Esophagus (tissue), 2 donors: ENCODE results near the gene ACTBL2. TPM values are rescaled to one million over a fixed set of nuclear protein-coding genes. Genes with fewer than 3 reads are reported as not detected.
"Not testable (repeated sequence)": the region's sequence is repeated elsewhere in the genome, so short reads cannot be mapped to it uniquely, and the experiment has no call there.

ENCODE experiments used
- H3K27ac ChIP-seq, 2 donors: one replicate each; pipeline ENCODE4 v1.5.1; 2013; ENCODE audit warnings: low read depth in 2 of 2, mild to moderate bottlenecking in 2 of 2, inconsistent platforms in 1 of 2, low read length in 1 of 2, moderate library complexity in 1 of 2
- H3K27me3 ChIP-seq, 2 donors: one replicate each; pipeline ENCODE4 v1.6.1; 2013; ENCODE audit warnings: low read length in 2 of 2, control low read depth in 1 of 2, mild to moderate bottlenecking in 1 of 2; ENCODE audit not compliant: insufficient read depth in 2 of 2, control insufficient read depth in 1 of 2
- H3K36me3 ChIP-seq, 2 donors: one replicate each; pipeline ENCODE4 v1.6.1; 2013; ENCODE audit warnings: low read length in 1 of 2; ENCODE audit not compliant: control insufficient read depth in 2 of 2, insufficient read depth in 2 of 2
- H3K4me1 ChIP-seq, 2 donors: one replicate each; pipeline ENCODE4 v1.6.1; 2013; ENCODE audit warnings: low read length in 1 of 2; ENCODE audit not compliant: control insufficient read depth in 2 of 2, insufficient read depth in 2 of 2
- H3K4me3 ChIP-seq, 2 donors: one replicate each; pipeline ENCODE4 v1.5.1; 2013; ENCODE audit warnings: low read length in 2 of 2, mild to moderate bottlenecking in 2 of 2, low read depth in 1 of 2, moderate library complexity in 1 of 2
- H3K9me3 ChIP-seq, 2 donors: one replicate each; pipeline ENCODE4 v1.6.1; 2013; ENCODE audit warnings: mild to moderate bottlenecking in 2 of 2, low read depth in 1 of 2, low read length in 1 of 2, moderate library complexity in 1 of 2; ENCODE audit not compliant: control insufficient read depth in 2 of 2, insufficient read depth in 1 of 2
- WGBS, 2 donors: extraction: QIAGEN DNeasy Blood & Tissue Kit; methylation state at CpG; one replicate each; pipeline ENCODE4 v1.1.7; 2013; 5-methylcytosine and 5-hydroxymethylcytosine counted together
- polyA plus RNA-seq, 2 donors: library from polyadenylated mRNA; stranded (reverse); fragments of 200-250 nt; gene quantifications; one replicate each; pipeline ENCODE4 v1.2.3, GENCODE V29; 2013
- donor health status: healthy with polysubstance abuse.
- donor health status: Bipolar disorder and iron deficiency.

The ACTBL2 gene
- polyA plus RNA-seq = not detected

DNA sequence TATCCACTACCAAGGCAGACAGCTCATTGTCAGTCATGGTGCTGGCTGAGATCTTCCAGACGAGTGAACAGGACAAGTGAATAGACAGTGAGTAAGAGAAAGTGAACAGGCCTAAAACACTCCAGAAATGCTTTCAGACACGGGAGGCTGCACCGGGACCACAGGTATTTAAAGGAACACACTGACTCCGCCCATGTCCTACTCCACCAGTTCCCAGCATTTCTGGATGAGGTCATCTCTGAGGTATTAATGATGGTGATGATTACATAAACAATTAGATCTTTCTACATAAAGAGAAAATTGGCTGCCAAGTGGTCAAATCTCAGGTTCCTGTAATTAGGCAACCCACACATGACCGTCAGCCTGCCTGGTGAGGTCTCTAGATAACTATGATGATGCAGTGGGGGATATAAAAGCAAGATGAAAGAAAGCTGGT, at the start of gene ACTBL2:
ACTBL2 (minus strand) TSS at position 141 of the 436 bp plus-strand sequence; CDS start at position 37, 104 bp downstream.
- no peak within 1 kb of the TSS for H3K27ac ChIP-seq
- no peaks in the 10 kb centered on the region for H3K27me3 ChIP-seq
- WGBS, 2 donors = 70 to 72% methylated on average over 5 of the region's 5 CpGs
- no peaks in the 10 kb centered on the region for H3K4me1 ChIP-seq
- H3K9me3 ChIP-seq = peaks cover 0 to 3% of the 10 kb centered on the region in 2 donors
- no peaks in the 10 kb centered on the region for H3K36me3 ChIP-seq
- H3K4me3 ChIP-seq = no peak within 1 kb of the TSS

GRCh38 chr5:57531333-57531732, 48.7 kb upstream of the ACTBL2 start:
- no peak overlapping the region for H3K4me3 ChIP-seq
- no peaks in the 10 kb centered on the region for H3K9me3 ChIP-seq
- H3K27ac ChIP-seq = no peak overlapping the region
- no peaks in the 10 kb centered on the region for H3K4me1 ChIP-seq
- 52 to 86% methylated on average over 1 of the region's 1 CpG for WGBS, 2 donors
- no peaks in the 10 kb centered on the region for H3K36me3 ChIP-seq
- no peaks in the 10 kb centered on the region for H3K27me3 ChIP-seq

- Histone ChIP-seq H3K4me1 (no peaks in the 10 kb centered on the region), H3K27me3 (no peaks in the 10 kb centered on the region), H3K36me3 (no peaks in the 10 kb centered on the region), H3K4me3 (no peak overlapping the region), H3K27ac (no peak overlapping the region), H3K9me3 (no peaks in the 10 kb centered on the region)
- WGBS, 2 donors = 64 to 72% methylated on average over 4 of the region's 4 CpGs
Measured at GRCh38 chr5:57529864-57530263, 47.3 kb upstream of the ACTBL2 start.

DNA sequence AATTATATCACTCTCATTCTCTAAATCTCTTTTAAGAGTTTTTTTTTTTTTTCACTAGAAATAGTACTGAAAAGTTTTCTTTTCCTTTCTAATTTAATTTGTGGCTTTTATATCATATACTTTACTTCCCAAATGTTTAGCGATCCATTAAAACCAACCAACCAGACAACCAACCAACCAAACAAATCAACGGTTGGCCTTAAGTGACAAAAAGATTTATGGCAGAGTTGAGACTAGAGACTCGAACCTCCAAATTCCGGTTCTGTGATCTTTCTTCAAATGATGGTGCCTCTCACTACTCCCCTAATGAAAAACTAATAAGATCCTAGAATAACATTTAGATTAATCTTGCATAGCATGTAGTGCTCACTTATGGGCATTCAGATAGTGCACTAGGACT, 45.3 kb upstream of the ACTBL2 start:
- Histone ChIP-seq H3K4me1 (no peaks in the 10 kb centered on the region), H3K36me3 (no peaks in the 10 kb centered on the region), H3K27ac (no peak overlapping the region), H3K27me3 (no peaks in the 10 kb centered on the region), H3K9me3 (no peaks in the 10 kb centered on the region), H3K4me3 (no peak overlapping the region)
- WGBS, 2 donors = 66 to 82% methylated on average over 4 of the region's 4 CpGs

- Histone ChIP-seq H3K27me3 (no peaks in the 10 kb centered on the region), H3K4me3 (no peak overlapping the region), H3K4me1 (no peaks in the 10 kb centered on the region), H3K9me3 (peaks cover 0 to 3% of the 10 kb centered on the region in 2 donors), H3K36me3 (no peaks in the 10 kb centered on the region), H3K27ac (no peak overlapping the region)
- 61% methylated on average over 6 of the region's 6 CpGs for WGBS, 2 donors
Measured at GRCh38 chr5:57524348-57525060, 41.9 kb upstream of the ACTBL2 start.

GRCh38 chr5:57522477-57522876, 39.9 kb upstream of the ACTBL2 start:
- WGBS, 2 donors = 92 to 96% methylated on average over 4 of the region's 4 CpGs
- not testable (repeated sequence) for H3K4me1 ChIP-seq, H3K27ac ChIP-seq, H3K4me3 ChIP-seq, H3K36me3 ChIP-seq, H3K9me3 ChIP-seq, H3K27me3 ChIP-seq

- H3K36me3 ChIP-seq, H3K27me3 ChIP-seq, H3K9me3 ChIP-seq, H3K4me3 ChIP-seq, H3K27ac ChIP-seq, H3K4me1 ChIP-seq: not testable (repeated sequence)
- WGBS, 2 donors = 93 to 95% methylated on average over 17 of the region's 17 CpGs
Measured at GRCh38 chr5:57518415-57518814, 35.8 kb upstream of the ACTBL2 start.

DNA sequence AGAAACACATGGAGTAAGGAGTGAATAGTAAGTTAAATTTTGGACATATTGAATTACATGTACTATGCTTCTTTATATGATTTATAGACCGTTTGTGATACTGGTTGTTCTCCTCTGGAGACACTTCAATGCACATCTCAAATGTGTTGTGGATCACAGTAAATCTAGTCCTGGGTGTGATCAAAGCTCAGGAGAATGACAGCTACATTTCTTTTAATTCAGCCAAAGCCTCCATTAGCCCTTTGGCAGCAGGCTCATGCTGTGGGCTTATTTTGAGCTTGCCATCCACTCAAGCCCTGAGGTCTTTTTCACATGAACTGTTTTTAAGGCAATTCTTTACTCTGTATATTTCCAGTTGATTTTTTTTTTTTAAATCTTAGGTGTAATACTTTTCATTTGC, 34.6 kb upstream of the ACTBL2 start:
- H3K4me1 ChIP-seq = no peaks in the 10 kb centered on the region
- no peaks in the 10 kb centered on the region for H3K27me3 ChIP-seq
- no peak overlapping the region for H3K4me3 ChIP-seq
- 40 to 59% methylated on average over 1 of the region's 1 CpG for WGBS, 2 donors
- no peak overlapping the region for H3K27ac ChIP-seq
- no peaks in the 10 kb centered on the region for H3K36me3 ChIP-seq
- peaks cover 0 to 3% of the 10 kb centered on the region in 2 donors for H3K9me3 ChIP-seq

DNA sequence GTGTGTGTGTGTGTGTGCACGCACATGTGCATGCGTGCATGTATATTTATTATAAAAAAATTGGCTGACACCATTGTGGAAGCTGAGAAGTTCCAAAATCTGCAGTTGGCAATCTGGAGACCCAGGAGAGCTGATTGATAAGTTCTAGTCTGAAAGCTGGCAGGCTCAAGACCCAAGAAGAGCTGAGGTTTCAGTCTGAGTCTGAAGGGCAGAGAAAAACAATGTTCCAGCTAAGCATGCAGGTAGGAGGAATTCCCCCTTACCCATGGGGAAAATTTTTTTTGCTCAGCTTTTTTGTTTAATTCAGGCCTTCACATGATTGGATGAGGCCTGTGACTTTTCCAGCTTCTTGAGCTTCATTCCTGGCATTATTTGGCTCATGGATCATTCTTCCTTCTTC, 31.2 kb upstream of the ACTBL2 start:
- Histone ChIP-seq H3K4me3 (no peak overlapping the region), H3K27ac (no peak overlapping the region), H3K9me3 (no peaks in the 10 kb centered on the region), H3K4me1 (no peaks in the 10 kb centered on the region), H3K27me3 (no peaks in the 10 kb centered on the region), H3K36me3 (no peaks in the 10 kb centered on the region)
- WGBS, 2 donors = 91 to 97% methylated on average over 2 of the region's 2 CpGs

GRCh38 chr5:57511321-57511720, 28.7 kb upstream of the ACTBL2 start:
- Histone ChIP-seq H3K4me1 (no peaks in the 10 kb centered on the region), H3K4me3 (no peak overlapping the region)
- 73 to 90% methylated on average over 1 of the region's 1 CpG for WGBS, 2 donors

More at GRCh38 chr5:57511321-57511720, 28.7 kb upstream of the ACTBL2 start:
- no peaks in the 10 kb centered on the region for H3K36me3 ChIP-seq
- no peak overlapping the region for H3K27ac ChIP-seq
- H3K27me3 ChIP-seq = no peaks in the 10 kb centered on the region
- H3K9me3 ChIP-seq = no peaks in the 10 kb centered on the region
